Stimulated activated naive CD8-positive, alpha-beta T cell treated with anti-CD3 and anti-CD28 coated beads, Interleukin-15, Interleukin-2, amounts not matched to agents 100 ng/mL and 50 ng/mL, for 24 hours (primary cell): ENCODE data around the gene SARM1.

ENCODE experiments used
- H3K27ac Mint-ChIP-seq: one replicate; pipeline ENCODE4 v1.8.0; 2021; ENCODE audit warnings: mild to moderate bottlenecking, mixed read lengths
- H3K27me3 Mint-ChIP-seq: one replicate; pipeline ENCODE4 v1.8.0; 2021; ENCODE audit warnings: mixed read lengths
- H3K36me3 Mint-ChIP-seq: one replicate; pipeline ENCODE4 v1.8.0; 2021; ENCODE audit warnings: low read depth, mixed read lengths
- H3K4me1 Mint-ChIP-seq: one replicate; pipeline ENCODE4 v1.8.0; 2021; ENCODE audit warnings: low read depth, mixed read lengths
- H3K4me3 Mint-ChIP-seq: one replicate; pipeline ENCODE4 v1.8.0; 2021; ENCODE audit warnings: mild to moderate bottlenecking, mixed read lengths
- H3K9me3 Mint-ChIP-seq: one replicate; pipeline ENCODE4 v1.8.0; 2021; ENCODE audit warnings: mixed read lengths

The SARM1 gene

GRCh38 chr17:28370035-28370743 lies 1.3 kb upstream of the SARM1 start, which contains the start of gene VTN:
TSS of gene VTN (minus strand) at chr17:28370307. CDS start at chr17:28370203, 104 bp downstream.
- Mint-ChIP-seq H3K4me1 (peaks cover 21% of the 10 kb centered on the region), H3K9me3 (no peaks in the 10 kb centered on the region), H3K27ac (peak within 1 kb of the TSS; percentile 65), H3K4me3 (peak within 1 kb of the TSS; percentile 89), H3K36me3 (peaks cover 4% of the 10 kb centered on the region), H3K27me3 (no peaks in the 10 kb centered on the region)

- H3K27ac Mint-ChIP-seq = no peak overlapping the region
- H3K9me3 Mint-ChIP-seq = no peaks in the 10 kb centered on the region
Measured at GRCh38 chr17:28370744-28371103, 770 bp upstream of the SARM1 start.

GRCh38 chr17:28372203-28372944 lies 880 bp downstream of the SARM1 start:
- Mint-ChIP-seq H3K4me1 (peaks cover 21% of the 10 kb centered on the region), H3K27ac (peak overlapping the region; percentile 82), H3K4me3 (peak overlapping the region; percentile 89), H3K9me3 (no peaks in the 10 kb centered on the region), H3K27me3 (no peaks in the 10 kb centered on the region), H3K36me3 (peaks cover 4% of the 10 kb centered on the region)

More at GRCh38 chr17:28370744-28371103, 770 bp upstream of the SARM1 start:
- H3K27me3 Mint-ChIP-seq = no peaks in the 10 kb centered on the region
- H3K4me3 Mint-ChIP-seq = peak overlapping the region; percentile 89
- H3K36me3 Mint-ChIP-seq = peaks cover 4% of the 10 kb centered on the region
- peaks cover 21% of the 10 kb centered on the region for H3K4me1 Mint-ChIP-seq

- Mint-ChIP-seq H3K27me3 (no peaks in the 10 kb centered on the region), H3K4me3 (peak overlapping the region; percentile 89), H3K4me1 (peaks cover 21% of the 10 kb centered on the region), H3K36me3 (peaks cover 5% of the 10 kb centered on the region), H3K9me3 (no peaks in the 10 kb centered on the region), H3K27ac (peak overlapping the region; percentile 82)
Measured at GRCh38 chr17:28372945-28373274, 1.4 kb downstream of the SARM1 start.

GRCh38 chr17:28379814-28380801 lies 8.6 kb downstream of the SARM1 start:
- Mint-ChIP-seq H3K4me1 (peaks cover 19% of the 10 kb centered on the region), H3K4me3 (no peak overlapping the region), H3K9me3 (no peaks in the 10 kb centered on the region), H3K27ac (no peak overlapping the region), H3K27me3 (peaks cover 8% of the 10 kb centered on the region), H3K36me3 (peaks cover 23% of the 10 kb centered on the region)

- Mint-ChIP-seq H3K9me3 (no peaks in the 10 kb centered on the region), H3K4me3 (no peak overlapping the region), H3K27me3 (peaks cover 8% of the 10 kb centered on the region), H3K27ac (no peak overlapping the region), H3K4me1 (peaks cover 28% of the 10 kb centered on the region), H3K36me3 (peaks cover 28% of the 10 kb centered on the region)
Measured at GRCh38 chr17:28381141-28381825, 9.8 kb downstream of the SARM1 start.

GRCh38 chr17:28384281-28385036 lies 13.0 kb downstream of the SARM1 start:
- H3K4me1 Mint-ChIP-seq = peaks cover 28% of the 10 kb centered on the region
- H3K4me3 Mint-ChIP-seq = peak overlapping the region; percentile 87

GRCh38 chr17:28385037-28385400 lies 13.5 kb downstream of the SARM1 start:
- Mint-ChIP-seq H3K4me3 (peak overlapping the region; percentile 87), H3K9me3 (no peaks in the 10 kb centered on the region), H3K27me3 (peaks cover 8% of the 10 kb centered on the region), H3K36me3 (peaks cover 37% of the 10 kb centered on the region), H3K4me1 (peaks cover 28% of the 10 kb centered on the region), H3K27ac (peak overlapping the region; percentile 82)

More at GRCh38 chr17:28384281-28385036, 13.0 kb downstream of the SARM1 start:
- peaks cover 8% of the 10 kb centered on the region for H3K27me3 Mint-ChIP-seq
- H3K36me3 Mint-ChIP-seq = peaks cover 32% of the 10 kb centered on the region
- H3K27ac Mint-ChIP-seq = peak overlapping the region; percentile 82
- H3K9me3 Mint-ChIP-seq = no peaks in the 10 kb centered on the region

- peaks cover 41% of the 10 kb centered on the region for H3K36me3 Mint-ChIP-seq
- H3K4me1 Mint-ChIP-seq = peaks cover 28% of the 10 kb centered on the region
- H3K27ac Mint-ChIP-seq = peak overlapping the region; percentile 65
- peak overlapping the region; percentile 87 for H3K4me3 Mint-ChIP-seq
- H3K9me3 Mint-ChIP-seq = no peaks in the 10 kb centered on the region
- H3K27me3 Mint-ChIP-seq = peaks cover 8% of the 10 kb centered on the region
Measured at GRCh38 chr17:28385406-28385805, 13.9 kb downstream of the SARM1 start.

GRCh38 chr17:28386391-28386790 lies 14.9 kb downstream of the SARM1 start:
- Mint-ChIP-seq H3K4me1 (peaks cover 25% of the 10 kb centered on the region), H3K27me3 (peaks cover 8% of the 10 kb centered on the region), H3K27ac (no peak overlapping the region), H3K36me3 (peaks cover 49% of the 10 kb centered on the region), H3K4me3 (no peak overlapping the region), H3K9me3 (no peaks in the 10 kb centered on the region)

GRCh38 chr17:28388106-28388505 lies 16.6 kb downstream of the SARM1 start:
- peaks cover 19% of the 10 kb centered on the region for H3K4me1 Mint-ChIP-seq
- H3K9me3 Mint-ChIP-seq = no peaks in the 10 kb centered on the region
- H3K4me3 Mint-ChIP-seq = no peak overlapping the region
- H3K27me3 Mint-ChIP-seq = peaks cover 4% of the 10 kb centered on the region
- peaks cover 54% of the 10 kb centered on the region for H3K36me3 Mint-ChIP-seq
- H3K27ac Mint-ChIP-seq = no peak overlapping the region

GRCh38 chr17:28390141-28390540 lies 18.6 kb downstream of the SARM1 start:
- Mint-ChIP-seq H3K36me3 (peaks cover 65% of the 10 kb centered on the region), H3K27ac (no peak overlapping the region), H3K4me3 (no peak overlapping the region), H3K4me1 (peaks cover 8% of the 10 kb centered on the region), H3K9me3 (no peaks in the 10 kb centered on the region), H3K27me3 (no peaks in the 10 kb centered on the region)

GRCh38 chr17:28390563-28390962 lies 19.1 kb downstream of the SARM1 start:
- Mint-ChIP-seq H3K9me3 (no peaks in the 10 kb centered on the region), H3K36me3 (peaks cover 66% of the 10 kb centered on the region), H3K27me3 (no peaks in the 10 kb centered on the region), H3K4me3 (no peak overlapping the region), H3K4me1 (peaks cover 4% of the 10 kb centered on the region), H3K27ac (no peak overlapping the region)

GRCh38 chr17:28390984-28391383 lies 19.5 kb downstream of the SARM1 start:
- Mint-ChIP-seq H3K36me3 (peaks cover 68% of the 10 kb centered on the region), H3K4me1 (no peaks in the 10 kb centered on the region), H3K4me3 (no peak overlapping the region), H3K27ac (no peak overlapping the region), H3K27me3 (no peaks in the 10 kb centered on the region), H3K9me3 (no peaks in the 10 kb centered on the region)
